Ascending aorta (tissue), 2 donors: ENCODE data around the gene POC1B. TPM values are rescaled to one million over a fixed set of nuclear protein-coding genes. Genes with fewer than 3 reads are reported as not detected.
A peak's percentile ranks its signal among the peaks of the same experiment; 100 is the strongest.

Experiments used
- DNase-seq, 2 donors: peaks; one replicate each; pipeline ENCODE4 v3.0.0-alpha.2; 2019; ENCODE audit warnings: low spot score in 2 of 2
- H3K27ac ChIP-seq, 2 donors: fragments of 200-600 bp; sonication (generic); one replicate each; pipeline ENCODE4 v1.5.1; 2016 to 2017; ENCODE audit warnings: mild to moderate bottlenecking in 1 of 2
- H3K27me3 ChIP-seq: fragments of 200-600 bp; sonication (generic); one replicate; pipeline ENCODE4 v1.5.1; 2017
- H3K36me3 ChIP-seq, 2 donors: fragments of 200-600 bp; sonication (generic); one replicate each; pipeline ENCODE4 v1.5.1; 2016
- H3K4me1 ChIP-seq, 2 donors: fragments of 200-600 bp; sonication (generic); one replicate each; pipeline ENCODE4 v1.5.1; 2016 to 2017; ENCODE audit warnings: mild to moderate bottlenecking in 1 of 2
- H3K4me3 ChIP-seq, 2 donors: fragments of 200-600 bp; sonication (generic); one replicate each; pipeline ENCODE4 v1.5.1; 2016 to 2017; ENCODE audit warnings: mild to moderate bottlenecking in 1 of 2
- H3K9me3 ChIP-seq, 2 donors: fragments of 200-600 bp; sonication (generic); one replicate each; pipeline ENCODE4 v1.5.1; 2016
- CTCF ChIP-seq, 3 experiments: fragments of 200-600 bp in 2 of 3; fragments of 450-650 bp in 1 of 3; sonication (generic) in 2 of 3; IDR thresholded peaks; one replicate each; pipeline ENCODE4 v1.5.1; 2016 to 2019; ENCODE audit warnings: antibody characterized with exemption in 3 of 3, mild to moderate bottlenecking in 1 of 3, moderate library complexity in 1 of 3
- intact Hi-C: fragments of 100-400 bp; cut with DNase I; formaldehyde crosslinking; loops from one replicate; pipeline ENCODE4 v1.15.1; 2023
- total RNA-seq: library from RNA; depleted of rRNA; stranded (reverse); fragments of >200 nt; gene quantifications from one replicate; pipeline ENCODE4 v1.1.0, GENCODE V29; 2016

The POC1B gene
- total RNA-seq, 1 donor from 2014 or later = 15.8 TPM

DNA sequence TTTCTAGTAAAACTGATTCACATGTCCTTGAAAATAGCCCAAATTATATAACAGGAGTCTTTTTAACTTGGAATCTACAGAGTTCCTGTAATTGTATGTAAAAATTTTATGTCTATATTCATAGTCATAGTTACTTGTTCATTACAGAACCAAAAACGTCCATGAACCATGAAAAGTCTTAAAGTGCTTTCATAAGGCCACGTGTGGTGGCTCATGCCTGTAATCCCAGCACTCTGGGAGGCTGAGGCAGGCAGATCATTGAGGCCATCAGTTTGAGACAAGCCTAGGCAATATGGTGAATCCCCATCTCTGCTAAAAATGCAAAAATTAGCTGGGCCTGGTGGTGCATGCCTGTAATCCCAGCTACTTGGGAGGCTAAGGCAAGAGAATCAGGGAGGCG, 49.6 kb downstream of the POC1B start:
- intact Hi-C loops = no loop called here
- Histone ChIP-seq H3K9me3 (no peaks in the 10 kb centered on the region), H3K27me3 (no peaks in the 10 kb centered on the region), H3K4me3 (no peak overlapping the region), H3K36me3 (no peaks in the 10 kb centered on the region), H3K27ac (no peak overlapping the region), H3K4me1 (no peaks in the 10 kb centered on the region)
- DNase-seq = no peak
- TF ChIP-seq CTCF (IDR thresholded peaks at IDR 0.05) = no peak

DNA sequence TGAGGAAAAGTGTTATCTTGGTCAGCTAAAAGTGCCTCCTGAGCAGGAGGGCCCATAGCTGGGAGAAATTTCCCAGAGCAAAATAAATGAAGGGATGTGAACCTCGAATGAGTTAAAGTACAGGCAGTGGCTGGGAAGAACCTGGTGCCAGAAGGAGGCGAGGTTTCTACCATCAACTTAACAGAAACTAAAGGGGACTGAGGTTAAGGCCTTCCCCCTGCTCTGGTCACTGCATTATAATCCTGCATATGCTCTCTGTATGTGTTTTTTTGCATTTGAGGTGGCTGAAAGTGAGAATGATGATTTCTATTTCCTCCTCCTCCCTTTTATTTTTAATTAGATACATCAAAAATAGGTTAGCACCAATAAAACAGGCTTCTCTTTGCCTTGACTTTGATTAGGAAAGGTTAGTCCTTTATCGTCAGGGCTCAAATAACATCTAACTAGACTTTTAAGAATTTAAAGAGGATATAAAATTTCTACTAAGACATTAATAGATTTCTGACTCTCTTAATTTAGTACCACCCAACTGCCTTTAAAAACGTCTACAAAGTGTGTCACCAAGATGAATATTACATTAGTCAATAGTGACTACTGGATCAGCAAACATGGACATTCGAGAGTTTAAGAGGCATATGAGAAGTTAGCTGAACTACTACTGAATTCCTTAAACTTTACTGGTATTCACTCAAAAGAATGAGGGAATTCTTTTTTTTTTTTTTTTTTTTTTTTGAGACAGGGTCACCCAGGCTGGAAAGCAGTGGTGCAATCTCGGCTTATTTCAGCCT, 50.5 kb downstream of the POC1B start:
- intact Hi-C loops = no loop called here

DNA sequence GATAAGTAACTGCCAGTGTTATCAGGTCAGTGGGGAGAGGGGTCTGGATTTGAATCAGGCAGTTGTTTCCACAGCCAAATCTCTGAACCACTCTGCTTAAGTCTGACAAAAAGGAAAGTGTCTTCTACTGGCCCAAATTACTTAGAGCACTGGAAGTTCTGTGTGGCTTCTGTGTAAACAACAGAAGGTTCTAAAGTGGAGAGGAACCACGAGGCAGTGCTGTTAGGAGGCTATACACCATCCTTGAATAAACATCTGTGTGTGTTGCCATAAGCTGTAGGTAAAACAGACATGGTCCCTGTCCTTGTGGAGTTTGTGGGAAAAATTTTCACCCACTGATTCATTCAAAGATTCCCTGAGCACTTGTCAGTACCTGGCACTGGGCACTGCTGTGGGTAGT, 51.2 kb downstream of the POC1B start:
- no peak overlapping the region for H3K27ac ChIP-seq
- no peak for TF ChIP-seq CTCF (IDR thresholded peaks at IDR 0.05)
- H3K4me3 ChIP-seq = no peak overlapping the region
- H3K27me3 ChIP-seq = no peaks in the 10 kb centered on the region
- no peaks in the 10 kb centered on the region for H3K9me3 ChIP-seq
- H3K4me1 ChIP-seq = no peaks in the 10 kb centered on the region
- no peak for DNase-seq
- intact Hi-C loops = no loop called here
- no peaks in the 10 kb centered on the region for H3K36me3 ChIP-seq

More for the DNA sequence above, 50.5 kb downstream of the POC1B start:
- H3K4me3 ChIP-seq = no peak overlapping the region
- H3K27ac ChIP-seq = no peak overlapping the region
- TF ChIP-seq CTCF (IDR thresholded peaks at IDR 0.05) = no peak
- no peaks in the 10 kb centered on the region for H3K27me3 ChIP-seq
- H3K9me3 ChIP-seq = no peaks in the 10 kb centered on the region
- no peaks in the 10 kb centered on the region for H3K36me3 ChIP-seq
- H3K4me1 ChIP-seq = no peaks in the 10 kb centered on the region
- DNase-seq = no peak

GRCh38 chr12:89472508-89472907, 53.3 kb downstream of the POC1B start:
- TF ChIP-seq CTCF (IDR thresholded peaks at IDR 0.05) = no peak
- H3K36me3 ChIP-seq = no peaks in the 10 kb centered on the region
- intact Hi-C loops = no loop called here
- H3K27ac ChIP-seq = no peak overlapping the region
- no peaks in the 10 kb centered on the region for H3K4me1 ChIP-seq
- H3K9me3 ChIP-seq = no peaks in the 10 kb centered on the region
- no peaks in the 10 kb centered on the region for H3K27me3 ChIP-seq
- DNase-seq = no peak
- no peak overlapping the region for H3K4me3 ChIP-seq

- Histone ChIP-seq H3K4me3 (no peak overlapping the region), H3K9me3 (no peaks in the 10 kb centered on the region), H3K27me3 (no peaks in the 10 kb centered on the region), H3K27ac (no peak overlapping the region), H3K4me1 (no peaks in the 10 kb centered on the region), H3K36me3 (no peaks in the 10 kb centered on the region)
- peak; percentile 28 to 66 (median 44) for TF ChIP-seq CTCF (IDR thresholded peaks at IDR 0.05)
- no peak for DNase-seq
- intact Hi-C loops = loop anchor here (1.0 kb wide), 1 partner anchor 53 kb away; the partner anchor contains the start of gene GALNT4
Measured at GRCh38 chr12:89470741-89471509, 54.9 kb downstream of the POC1B start.
